HG02571 (cell line): ENCODE data around the gene PPA1.
"Not testable (repeated sequence)": the region's sequence is repeated elsewhere in the genome, so short reads cannot be mapped to it uniquely, and the experiment has no call there.

Experiments
- ATAC-seq: cut with Tn5 transposase; IDR thresholded peaks from one replicate; pipeline ENCODE4 v1.9.1; 2021; ENCODE audit warnings: mild to moderate bottlenecking, moderate library complexity; ENCODE audit not compliant: unreplicated experiment

The PPA1 gene

GRCh38 chr10:70175516-70175915 lies 57.7 kb downstream of the PPA1 start:
- no peak for ATAC-seq

- no peak for ATAC-seq
These were observed 59.0 kb downstream of the PPA1 start for GRCh38 chr10:70174058-70174741.

DNA sequence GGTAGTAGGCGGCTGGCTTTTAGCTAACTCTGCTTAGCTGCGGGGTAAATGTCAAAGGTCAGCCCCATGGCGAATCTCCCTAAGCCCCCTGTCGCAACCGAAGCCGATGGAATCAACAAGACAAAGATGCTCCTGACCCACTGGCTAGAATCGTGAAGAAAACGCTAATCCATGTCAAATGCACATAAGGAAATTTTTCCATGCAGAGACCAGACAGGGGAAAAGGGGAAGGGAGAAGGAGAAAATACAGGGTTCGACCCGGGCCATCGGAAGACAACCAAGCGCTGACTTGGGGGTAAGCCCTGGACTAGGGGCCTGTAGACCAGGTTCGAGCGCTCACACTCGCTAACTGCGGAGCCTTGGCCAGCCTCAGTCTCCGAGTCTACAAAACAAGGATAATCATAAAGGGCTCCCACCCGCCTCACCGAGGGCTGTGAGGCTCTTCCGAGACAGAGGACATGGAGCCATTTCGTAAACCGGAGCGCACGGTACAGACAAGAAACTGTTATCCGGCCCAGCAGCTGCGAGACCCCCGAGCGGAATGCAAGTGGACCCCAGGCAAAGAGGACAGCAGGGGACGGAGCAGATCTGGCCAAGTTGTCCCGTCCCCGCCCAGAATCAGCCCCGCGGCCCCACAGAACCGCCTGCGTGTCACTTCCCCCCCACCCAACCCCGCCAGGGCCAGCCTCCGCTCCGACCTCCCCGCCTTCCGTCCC lies 63.4 kb downstream of the PPA1 start:
- ATAC-seq, result peak; percentile 14

DNA sequence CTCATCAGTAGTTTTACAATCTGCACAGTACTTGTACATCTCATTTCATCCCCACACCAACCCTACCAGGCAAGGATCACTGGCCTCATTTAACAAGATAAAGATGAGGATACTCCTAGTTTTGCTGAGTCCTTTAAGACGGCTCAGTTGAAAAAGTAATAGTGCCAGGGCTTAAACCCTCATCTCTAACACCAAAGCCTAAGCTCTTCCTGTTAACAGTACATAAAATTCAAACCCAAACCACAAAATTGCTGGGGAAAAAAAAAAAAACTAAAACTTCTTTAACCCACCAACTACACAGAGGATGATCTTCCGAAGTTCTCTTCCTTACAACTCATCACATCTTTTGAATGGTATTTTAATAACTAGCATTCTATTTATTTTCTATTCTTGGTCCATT lies 64.2 kb downstream of the PPA1 start:
- ATAC-seq, result no peak

DNA sequence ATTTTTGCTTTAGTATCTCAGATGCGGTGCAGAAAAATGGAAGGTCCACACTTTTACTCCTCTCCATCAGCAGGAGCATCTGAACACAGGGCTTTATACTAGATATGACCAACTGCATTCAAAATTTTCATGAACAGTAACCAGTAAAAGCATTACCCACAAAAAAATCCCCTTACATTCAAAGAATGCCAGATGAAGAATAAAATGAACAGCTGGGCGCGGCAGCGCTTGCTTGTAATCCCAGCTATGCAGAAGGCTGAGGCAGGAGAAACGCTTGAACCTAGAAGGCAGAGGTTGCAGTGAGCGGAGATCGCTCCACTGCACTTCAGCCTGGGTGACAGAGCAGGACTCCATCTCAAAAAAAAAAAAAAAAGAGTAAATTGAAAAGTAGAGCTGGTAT lies 66.0 kb downstream of the PPA1 start:
- no peak for ATAC-seq

- ATAC-seq, result no peak
These were observed 66.8 kb downstream of the PPA1 start for GRCh38 chr10:70166394-70166793.

GRCh38 chr10:70164163-70164562 lies 69.1 kb downstream of the PPA1 start:
- ATAC-seq, result no peak

GRCh38 chr10:70163448-70163847 lies 69.8 kb downstream of the PPA1 start:
- no peak for ATAC-seq

DNA sequence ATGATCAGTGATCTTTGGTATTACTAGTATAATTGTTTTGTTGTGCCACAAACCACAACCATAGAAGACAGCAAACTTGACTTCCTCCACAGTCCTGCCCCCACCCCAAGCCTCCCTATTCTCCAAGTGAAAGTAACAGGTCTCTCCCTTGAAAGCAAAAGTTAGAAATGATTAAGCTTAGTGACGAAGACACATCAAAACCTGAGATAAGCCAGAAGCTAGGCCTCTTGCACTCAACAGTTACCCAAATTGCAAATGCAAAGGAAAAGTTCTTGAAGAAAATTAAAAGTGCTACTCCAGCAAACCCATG lies 70.4 kb downstream of the PPA1 start:
- ATAC-seq, result no peak

DNA sequence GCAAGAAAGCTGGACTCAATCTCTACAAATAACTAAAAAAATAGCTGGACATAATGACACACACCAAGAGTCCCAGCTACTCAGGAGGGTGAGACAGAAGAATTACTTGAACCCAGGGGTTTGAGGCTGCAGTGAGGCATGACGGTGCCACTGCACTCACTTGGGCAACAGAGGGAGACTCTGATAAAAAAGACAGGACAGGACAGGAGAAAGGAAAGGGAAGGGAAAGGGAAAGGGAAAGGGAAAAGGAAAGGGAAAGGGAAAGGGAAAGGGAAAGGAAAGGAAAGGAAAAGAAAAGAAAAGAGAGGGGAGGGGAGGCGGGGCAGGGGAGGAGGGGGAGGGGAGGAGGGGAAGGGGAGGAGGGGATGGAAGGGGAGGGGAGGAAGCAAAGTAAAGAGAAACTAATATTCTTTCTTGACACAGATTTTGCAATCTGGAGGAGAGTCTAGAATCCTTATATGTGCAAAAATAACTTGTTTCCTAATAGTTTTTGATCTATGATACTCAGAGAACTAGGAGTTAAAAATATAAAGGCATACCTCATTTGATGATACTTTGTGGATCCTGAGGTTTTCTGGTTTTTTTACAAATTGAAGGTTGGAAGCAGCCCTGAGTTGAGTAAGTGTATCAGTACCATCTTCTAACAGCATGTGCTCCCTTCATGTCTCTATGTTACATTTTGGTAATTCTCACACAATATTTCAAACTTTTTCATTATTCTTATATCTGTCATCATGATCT lies 70.9 kb downstream of the PPA1 start:
- no peak for ATAC-seq

- no peak for ATAC-seq
These were observed 72.4 kb downstream of the PPA1 start for GRCh38 chr10:70160798-70161197.

- ATAC-seq, result not testable (repeated sequence)
These were observed 73.9 kb downstream of the PPA1 start for GRCh38 chr10:70159366-70159765.

GRCh38 chr10:70158113-70158512 lies 75.1 kb downstream of the PPA1 start:
- no peak for ATAC-seq

GRCh38 chr10:70155255-70155838 lies 77.9 kb downstream of the PPA1 start:
- no peak for ATAC-seq
